ENCODE data around the gene CAB39. TPM values are rescaled to one million over a fixed set of nuclear protein-coding genes. Genes with fewer than 3 reads are reported as not detected.
A peak's percentile ranks its signal among the peaks of the same experiment; 100 is the strongest.

CAB39 gene
- total RNA-seq, 4 donors from 2014 or later, result 53.0 to 67.1 (median 59.5) TPM

GRCh38 chr2:230821991-230822520 is 109.4 kb downstream of the CAB39 start:
- no peak for DNase-seq (ENCODE audit: low spot score in 2 of 2)
- Histone ChIP-seq H3K27me3 (peaks cover 8% of the 10 kb centered on the region), H3K9me3 (no peaks in the 10 kb centered on the region), H3K4me1 (peaks cover 5% of the 10 kb centered on the region), H3K36me3 (peaks cover 30% of the 10 kb centered on the region), H3K27ac (no peak overlapping the region), H3K4me3 (no peak overlapping the region)
- WGBS, result 89% methylated on average over 13 of the region's 13 CpGs
- TF ChIP-seq POLR2A (IDR thresholded peaks at IDR 0.05) (no peak), CTCF (IDR thresholded peaks at IDR 0.05) (no peak), POLR2AphosphoS5 (IDR thresholded peaks at IDR 0.05) (no peak), EP300 (IDR thresholded peaks at IDR 0.05) (no peak)

GRCh38 chr2:230823264-230823964 is 110.8 kb downstream of the CAB39 start:
- Histone ChIP-seq H3K27me3 (peaks cover 21% of the 10 kb centered on the region), H3K36me3 (peaks cover 18% of the 10 kb centered on the region), H3K27ac (no peak overlapping the region), H3K4me1 (peaks cover 12% of the 10 kb centered on the region), H3K4me3 (no peak overlapping the region), H3K9me3 (no peaks in the 10 kb centered on the region)
- no peak for TF ChIP-seq EP300 (IDR thresholded peaks at IDR 0.05)
- no peak for TF ChIP-seq POLR2AphosphoS5 (IDR thresholded peaks at IDR 0.05)
- no peak for TF ChIP-seq CTCF (IDR thresholded peaks at IDR 0.05)
- no peak for TF ChIP-seq POLR2A (IDR thresholded peaks at IDR 0.05)
- WGBS, result 70% methylated on average over 9 of the region's 10 CpGs
- no peak for DNase-seq (ENCODE audit: low spot score in 2 of 2)

- Histone ChIP-seq H3K27me3 (peaks cover 32% of the 10 kb centered on the region), H3K4me1 (peaks cover 15% of the 10 kb centered on the region), H3K4me3 (peak overlapping the region; percentile 28), H3K27ac (no peak overlapping the region), H3K36me3 (peaks cover 7% of the 10 kb centered on the region), H3K9me3 (no peaks in the 10 kb centered on the region)
- TF ChIP-seq POLR2AphosphoS5 (IDR thresholded peaks at IDR 0.05), result no peak
- no peak for TF ChIP-seq EP300 (IDR thresholded peaks at IDR 0.05)
- peak; percentile 52 to 55 for TF ChIP-seq CTCF (IDR thresholded peaks at IDR 0.05)
- TF ChIP-seq POLR2A (IDR thresholded peaks at IDR 0.05), result no peak
- WGBS, result 26% methylated on average over 14 of the region's 14 CpGs
- no peak for DNase-seq (ENCODE audit: low spot score in 2 of 2)
Measured at GRCh38 chr2:230824406-230824978, 111.8 kb downstream of the CAB39 start.

GRCh38 chr2:230825354-230825753 is 112.7 kb downstream of the CAB39 start:
- no peak for DNase-seq (ENCODE audit: low spot score in 2 of 2)
- H3K36me3 ChIP-seq, result peaks cover 6% of the 10 kb centered on the region
- H3K4me1 ChIP-seq, result peaks cover 15% of the 10 kb centered on the region
- no peak overlapping the region for H3K27ac ChIP-seq
- TF ChIP-seq POLR2AphosphoS5 (IDR thresholded peaks at IDR 0.05) (no peak), EP300 (IDR thresholded peaks at IDR 0.05) (no peak), CTCF (IDR thresholded peaks at IDR 0.05) (no peak), POLR2A (IDR thresholded peaks at IDR 0.05) (no peak)
- peaks cover 38% of the 10 kb centered on the region for H3K27me3 ChIP-seq
- no peak overlapping the region for H3K4me3 ChIP-seq
- 38% methylated on average over 1 of the region's 1 CpG for WGBS
- H3K9me3 ChIP-seq, result no peaks in the 10 kb centered on the region

GRCh38 chr2:230827774-230828271 is 115.2 kb downstream of the CAB39 start:
- Histone ChIP-seq H3K9me3 (no peaks in the 10 kb centered on the region), H3K36me3 (no peaks in the 10 kb centered on the region), H3K27me3 (peaks cover 46% of the 10 kb centered on the region), H3K4me1 (peaks cover 15% of the 10 kb centered on the region), H3K4me3 (peak overlapping the region; percentile 39), H3K27ac (no peak overlapping the region)
- no peak for DNase-seq (ENCODE audit: low spot score in 2 of 2)
- TF ChIP-seq POLR2AphosphoS5 (IDR thresholded peaks at IDR 0.05) (no peak), CTCF (IDR thresholded peaks at IDR 0.05) (no peak), POLR2A (IDR thresholded peaks at IDR 0.05) (no peak), EP300 (IDR thresholded peaks at IDR 0.05) (no peak)
- 65% methylated on average over 14 of the region's 36 CpGs for WGBS
